HL-60 (cell line): Measurements from ENCODE around the gene ERBB4.

Source experiments
- DNase-seq, 2 experiments: peaks; one replicate each; pipeline ENCODE4 v3.0.0-alpha.2; 2010 to 2020; ENCODE audit warnings: low read depth in 1 of 2, low spot score in 1 of 2
- H3K27ac ChIP-seq: fragments of 250-450 bp; sonication (Bioruptor Pico); replicated peaks from 2 replicates; pipeline ENCODE4 v1.5.1; 2020; ENCODE audit warnings: mild to moderate bottlenecking, moderate library complexity
- H3K27me3 ChIP-seq: fragments of 250-450 bp; sonication (Bioruptor Pico); 2 replicates; pipeline ENCODE4 v1.5.1; 2021; ENCODE audit warnings: mild to moderate bottlenecking, moderate library complexity; ENCODE audit not compliant: insufficient read depth, poor library complexity, severe bottlenecking
- H3K4me3 ChIP-seq: replicated peaks from 2 replicates; pipeline ENCODE4 v1.5.1; 2011; ENCODE audit warnings: mild to moderate bottlenecking, control low read depth, low read length; ENCODE audit not compliant: insufficient read depth
- CTCF ChIP-seq: IDR thresholded peaks from one replicate; pipeline ENCODE4 v1.5.1; 2011; ENCODE audit warnings: low read length, control low read depth, inconsistent platforms; ENCODE audit not compliant: insufficient read depth
- GABPA ChIP-seq: IDR thresholded peaks from 2 replicates; pipeline ENCODE4 v1.6.1; 2012; ENCODE audit warnings: low read depth
- POLR2AphosphoS5 ChIP-seq: IDR thresholded peaks from 2 replicates; pipeline ENCODE4 v1.6.1; 2012; ENCODE audit warnings: low read depth
- SPI1 ChIP-seq: IDR thresholded peaks from 2 replicates; pipeline ENCODE4 v1.6.1; 2012; ENCODE audit warnings: low read depth, mild to moderate bottlenecking, borderline replicate concordance
- TF ChIP-seq, protein P1 (sequence below): IDR thresholded peaks from 2 replicates; pipeline ENCODE4 v1.6.1; 2012; ENCODE audit warnings: low read depth; ENCODE audit not compliant: insufficient replicate concordance

Gene ERBB4

DNA sequence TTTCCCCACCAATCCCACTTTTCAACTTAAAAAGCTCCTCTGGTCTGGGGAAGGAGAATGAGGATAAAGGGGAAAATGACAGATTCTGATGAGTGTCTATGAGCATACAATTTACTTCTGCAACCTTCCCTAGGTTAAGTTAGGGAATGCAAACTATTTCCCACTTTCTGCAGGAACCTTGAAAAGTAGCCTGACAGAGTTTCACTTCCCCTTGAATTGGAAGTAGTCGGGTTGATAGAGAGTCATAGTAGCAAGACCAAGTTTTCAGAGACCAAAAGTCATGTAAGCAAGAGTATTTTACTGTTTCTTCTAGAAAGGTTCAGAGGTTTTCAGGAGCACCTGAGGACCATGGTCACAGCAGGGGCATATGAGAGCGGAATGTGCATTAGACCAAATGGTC lies 1167.1 kb downstream of the ERBB4 start:
- no peak overlapping the region for H3K27ac ChIP-seq
- no peaks in the 10 kb centered on the region for H3K27me3 ChIP-seq
- no peak overlapping the region for H3K4me3 ChIP-seq
- DNase-seq: no peak
- no peak for TF ChIP-seq CTCF

DNA sequence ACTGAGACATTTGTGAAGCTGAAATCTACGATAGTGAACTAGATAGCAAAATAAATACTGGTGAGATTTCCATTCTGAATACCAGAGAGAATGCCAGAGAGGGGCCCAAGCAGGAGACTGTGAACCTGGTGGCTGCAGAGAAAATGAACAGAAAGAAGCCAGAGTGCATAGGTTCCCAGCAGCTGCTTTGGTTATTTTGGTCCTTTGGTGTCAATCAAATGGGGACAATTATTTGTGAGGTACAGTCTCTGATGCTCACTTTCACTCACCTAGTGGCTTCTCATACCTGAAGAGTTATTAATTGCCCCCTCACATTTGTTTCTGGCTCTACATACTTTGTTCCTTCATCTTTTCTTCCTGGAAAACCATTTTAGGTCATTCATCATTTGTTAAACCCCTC lies 1170.1 kb downstream of the ERBB4 start:
- DNase-seq: no peak
- H3K4me3 ChIP-seq: no peak overlapping the region
- TF ChIP-seq, protein P1, sequence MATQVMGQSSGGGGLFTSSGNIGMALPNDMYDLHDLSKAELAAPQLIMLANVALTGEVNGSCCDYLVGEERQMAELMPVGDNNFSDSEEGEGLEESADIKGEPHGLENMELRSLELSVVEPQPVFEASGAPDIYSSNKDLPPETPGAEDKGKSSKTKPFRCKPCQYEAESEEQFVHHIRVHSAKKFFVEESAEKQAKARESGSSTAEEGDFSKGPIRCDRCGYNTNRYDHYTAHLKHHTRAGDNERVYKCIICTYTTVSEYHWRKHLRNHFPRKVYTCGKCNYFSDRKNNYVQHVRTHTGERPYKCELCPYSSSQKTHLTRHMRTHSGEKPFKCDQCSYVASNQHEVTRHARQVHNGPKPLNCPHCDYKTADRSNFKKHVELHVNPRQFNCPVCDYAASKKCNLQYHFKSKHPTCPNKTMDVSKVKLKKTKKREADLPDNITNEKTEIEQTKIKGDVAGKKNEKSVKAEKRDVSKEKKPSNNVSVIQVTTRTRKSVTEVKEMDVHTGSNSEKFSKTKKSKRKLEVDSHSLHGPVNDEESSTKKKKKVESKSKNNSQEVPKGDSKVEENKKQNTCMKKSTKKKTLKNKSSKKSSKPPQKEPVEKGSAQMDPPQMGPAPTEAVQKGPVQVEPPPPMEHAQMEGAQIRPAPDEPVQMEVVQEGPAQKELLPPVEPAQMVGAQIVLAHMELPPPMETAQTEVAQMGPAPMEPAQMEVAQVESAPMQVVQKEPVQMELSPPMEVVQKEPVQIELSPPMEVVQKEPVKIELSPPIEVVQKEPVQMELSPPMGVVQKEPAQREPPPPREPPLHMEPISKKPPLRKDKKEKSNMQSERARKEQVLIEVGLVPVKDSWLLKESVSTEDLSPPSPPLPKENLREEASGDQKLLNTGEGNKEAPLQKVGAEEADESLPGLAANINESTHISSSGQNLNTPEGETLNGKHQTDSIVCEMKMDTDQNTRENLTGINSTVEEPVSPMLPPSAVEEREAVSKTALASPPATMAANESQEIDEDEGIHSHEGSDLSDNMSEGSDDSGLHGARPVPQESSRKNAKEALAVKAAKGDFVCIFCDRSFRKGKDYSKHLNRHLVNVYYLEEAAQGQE: no peak
- TF ChIP-seq GABPA (no peak), POLR2AphosphoS5 (no peak), CTCF (no peak)
- no peak overlapping the region for H3K27ac ChIP-seq
- no peaks in the 10 kb centered on the region for H3K27me3 ChIP-seq

- no peak for DNase-seq
Measured at GRCh38 chr2:211367711-211368110, 1170.9 kb downstream of the ERBB4 start.

More at GRCh38 chr2:211367711-211368110, 1170.9 kb downstream of the ERBB4 start:
- Histone ChIP-seq H3K4me3 (no peak overlapping the region), H3K27me3 (no peaks in the 10 kb centered on the region), H3K27ac (no peak overlapping the region)
- TF ChIP-seq GABPA: no peak
- peak; percentile 17; the same call in 1 of the 2 replicates for TF ChIP-seq SPI1
- TF ChIP-seq, protein P1: no peak
- TF ChIP-seq POLR2AphosphoS5: no peak
- TF ChIP-seq CTCF: no peak
